Activated naive CD4-positive, alpha-beta T cell treated with anti-CD3 and anti-CD28 coated beads for 36 hours (primary cell): ENCODE results near the gene LSM7. TPM values are rescaled to one million over a fixed set of nuclear protein-coding genes. Genes with fewer than 3 reads are reported as not detected.
A peak's percentile ranks its signal among the peaks of the same experiment; 100 is the strongest.

Experiments
- CTCF ChIA-PET: fragments of 350-600 bp; sonication (Branson Sonifier 250); formaldehyde crosslinking; loops from one replicate; lab custom pipeline; 2021; ENCODE audit warnings: antibody characterized with exemption; lab: Charles Lee
- DNase-seq: peaks from one replicate; pipeline ENCODE4 v3.0.0-alpha.2; 2020
- H3K27ac Mint-ChIP-seq: one replicate; pipeline ENCODE4 v1.8.0; 2021; ENCODE audit warnings: mild to moderate bottlenecking, mixed read lengths
- H3K27me3 Mint-ChIP-seq: one replicate; pipeline ENCODE4 v1.8.0; 2021; ENCODE audit warnings: low read depth, mixed read lengths
- H3K36me3 Mint-ChIP-seq: one replicate; pipeline ENCODE4 v1.8.0; 2021; ENCODE audit warnings: low read depth, mixed read lengths
- H3K4me1 Mint-ChIP-seq: one replicate; pipeline ENCODE4 v1.8.0; 2021; ENCODE audit warnings: low read depth, mixed read lengths
- H3K4me3 Mint-ChIP-seq: one replicate; pipeline ENCODE4 v1.8.0; 2021; ENCODE audit warnings: mild to moderate bottlenecking, moderate library complexity, mixed read lengths
- H3K9me3 Mint-ChIP-seq: one replicate; pipeline ENCODE4 v1.8.0; 2021; ENCODE audit warnings: mixed read lengths
- intact Hi-C: fragments of 100-400 bp; cut with micrococcal nuclease; formaldehyde crosslinking; loops from one replicate; pipeline ENCODE4 v1.15.1; 2023
- total RNA-seq, 2 experiments: library from RNA; stranded (reverse); gene quantifications; one replicate each; pipeline ENCODE4 v1.2.3, GENCODE V29; 2021

The LSM7 gene
- total RNA-seq: 100 to 1,000 TPM; 162 to 164 TPM

GRCh38 chr19:2328401-2329148 is at the start of gene LSM7, which contains the start of gene SPPL2B:
LSM7 (minus strand) TSS chr19:2328586; CDS start chr19:2328566, 20 bp downstream.
SPPL2B (plus strand) TSS chr19:2328684; CDS start chr19:2328710, 26 bp downstream.
- Mint-ChIP-seq H3K36me3 (peaks cover 27% of the 10 kb centered on the region), H3K4me3 (peak within 1 kb of the TSS; percentile 96), H3K27me3 (no peaks in the 10 kb centered on the region), H3K27ac (peak within 1 kb of the TSS; percentile 94), H3K4me1 (peaks cover 72% of the 10 kb centered on the region), H3K9me3 (no peaks in the 10 kb centered on the region)
- peak; percentile 92 for DNase-seq
- CTCF ChIA-PET: no interaction called here
- intact Hi-C loops: loop anchor here (1.0 to 5.0 kb wide), 5 partner anchors 41 to 176 kb away; partner anchors contain the start of genes AP3D1, PLEKHJ1 and SF3A2

- intact Hi-C loops: no loop called here
- H3K9me3 Mint-ChIP-seq: peaks cover 18% of the 10 kb centered on the region
- H3K36me3 Mint-ChIP-seq: no peaks in the 10 kb centered on the region
- no peaks in the 10 kb centered on the region for H3K4me1 Mint-ChIP-seq
- H3K4me3 Mint-ChIP-seq: no peak overlapping the region
- DNase-seq: no peak
- CTCF ChIA-PET: no interaction called here
- H3K27ac Mint-ChIP-seq: no peak overlapping the region
- no peaks in the 10 kb centered on the region for H3K27me3 Mint-ChIP-seq
These were observed 48.6 kb upstream of the LSM7 start for GRCh38 chr19:2376784-2377519.

GRCh38 chr19:2375353-2376121 is 47.2 kb upstream of the LSM7 start:
- intact Hi-C loops: no loop called here
- Mint-ChIP-seq H3K36me3 (no peaks in the 10 kb centered on the region), H3K4me1 (no peaks in the 10 kb centered on the region), H3K4me3 (no peak overlapping the region), H3K27ac (no peak overlapping the region), H3K9me3 (peaks cover 13% of the 10 kb centered on the region), H3K27me3 (no peaks in the 10 kb centered on the region)
- DNase-seq: no peak
- CTCF ChIA-PET: no interaction called here

- Mint-ChIP-seq H3K4me1 (no peaks in the 10 kb centered on the region), H3K9me3 (peaks cover 13% of the 10 kb centered on the region), H3K27me3 (no peaks in the 10 kb centered on the region), H3K27ac (no peak overlapping the region), H3K4me3 (no peak overlapping the region), H3K36me3 (no peaks in the 10 kb centered on the region)
- no peak for DNase-seq
- CTCF ChIA-PET: no interaction called here
- intact Hi-C loops: no loop called here
These were observed 46.4 kb upstream of the LSM7 start for GRCh38 chr19:2374808-2375207.

GRCh38 chr19:2372076-2372612 is 43.8 kb upstream of the LSM7 start:
- H3K27ac Mint-ChIP-seq: no peak overlapping the region
- no peak overlapping the region for H3K4me3 Mint-ChIP-seq
- intact Hi-C loops: no loop called here
- CTCF ChIA-PET: no interaction called here
- H3K4me1 Mint-ChIP-seq: no peaks in the 10 kb centered on the region
- no peaks in the 10 kb centered on the region for H3K36me3 Mint-ChIP-seq
- H3K27me3 Mint-ChIP-seq: no peaks in the 10 kb centered on the region
- DNase-seq: no peak
- H3K9me3 Mint-ChIP-seq: no peaks in the 10 kb centered on the region

- no peak overlapping the region for H3K4me3 Mint-ChIP-seq
- CTCF ChIA-PET: no interaction called here
- H3K9me3 Mint-ChIP-seq: no peaks in the 10 kb centered on the region
- DNase-seq: no peak
- intact Hi-C loops: no loop called here
- H3K27me3 Mint-ChIP-seq: no peaks in the 10 kb centered on the region
- no peaks in the 10 kb centered on the region for H3K36me3 Mint-ChIP-seq
- no peak overlapping the region for H3K27ac Mint-ChIP-seq
- H3K4me1 Mint-ChIP-seq: no peaks in the 10 kb centered on the region
These were observed 43.3 kb upstream of the LSM7 start for GRCh38 chr19:2371656-2372055.

- peaks cover 4% of the 10 kb centered on the region for H3K4me1 Mint-ChIP-seq
- DNase-seq: no peak
- no peak overlapping the region for H3K27ac Mint-ChIP-seq
- CTCF ChIA-PET: interaction anchor here (0.6 to 0.9 kb wide), 2 partner anchors 27 to 110 kb away, joined by 3 read pairs; no protein-coding TSS in a partner anchor
- intact Hi-C loops: no loop called here
- H3K27me3 Mint-ChIP-seq: peaks cover 12% of the 10 kb centered on the region
- H3K4me3 Mint-ChIP-seq: no peak overlapping the region
- no peaks in the 10 kb centered on the region for H3K36me3 Mint-ChIP-seq
- no peaks in the 10 kb centered on the region for H3K9me3 Mint-ChIP-seq
These were observed 37.0 kb upstream of the LSM7 start for GRCh38 chr19:2365201-2365970.

- no peak overlapping the region for H3K27ac Mint-ChIP-seq
- no peaks in the 10 kb centered on the region for H3K36me3 Mint-ChIP-seq
- DNase-seq: no peak
- CTCF ChIA-PET: interaction anchor here (0.8 kb wide), 1 partner anchor 186 kb away, joined by 4 read pairs; no protein-coding TSS in a partner anchor
- H3K4me1 Mint-ChIP-seq: peaks cover 5% of the 10 kb centered on the region
- no peaks in the 10 kb centered on the region for H3K9me3 Mint-ChIP-seq
- peaks cover 14% of the 10 kb centered on the region for H3K27me3 Mint-ChIP-seq
- H3K4me3 Mint-ChIP-seq: no peak overlapping the region
- intact Hi-C loops: no loop called here
These were observed 35.0 kb upstream of the LSM7 start for GRCh38 chr19:2363419-2363818.

GRCh38 chr19:2362970-2363300 is 34.5 kb upstream of the LSM7 start:
- peaks cover 14% of the 10 kb centered on the region for H3K27me3 Mint-ChIP-seq
- H3K4me3 Mint-ChIP-seq: no peak overlapping the region
- H3K4me1 Mint-ChIP-seq: peaks cover 5% of the 10 kb centered on the region
- no peaks in the 10 kb centered on the region for H3K36me3 Mint-ChIP-seq
- no peak for DNase-seq
- CTCF ChIA-PET: no interaction called here
- H3K27ac Mint-ChIP-seq: no peak overlapping the region
- intact Hi-C loops: no loop called here
- no peaks in the 10 kb centered on the region for H3K9me3 Mint-ChIP-seq

GRCh38 chr19:2362046-2362969 is 33.9 kb upstream of the LSM7 start:
- intact Hi-C loops: no loop called here
- Mint-ChIP-seq H3K4me1 (peaks cover 5% of the 10 kb centered on the region), H3K27ac (no peak overlapping the region), H3K36me3 (no peaks in the 10 kb centered on the region), H3K4me3 (no peak overlapping the region), H3K27me3 (peaks cover 14% of the 10 kb centered on the region), H3K9me3 (no peaks in the 10 kb centered on the region)
- no peak for DNase-seq
- CTCF ChIA-PET: no interaction called here
